ENCODE results near the gene PTCH1.

Gene PTCH1

GRCh38 chr9:95511952-95512708 is 4.6 kb downstream of the PTCH1 start:
- peak; percentile 18 to 23 for DNase-seq

GRCh38 chr9:95511616-95511931 is 5.2 kb downstream of the PTCH1 start:
- DNase-seq: no peak

- DNase-seq: peak; percentile 76 to 91
Observed at GRCh38 chr9:95510709-95511615, 5.8 kb downstream of the PTCH1 start.

DNA sequence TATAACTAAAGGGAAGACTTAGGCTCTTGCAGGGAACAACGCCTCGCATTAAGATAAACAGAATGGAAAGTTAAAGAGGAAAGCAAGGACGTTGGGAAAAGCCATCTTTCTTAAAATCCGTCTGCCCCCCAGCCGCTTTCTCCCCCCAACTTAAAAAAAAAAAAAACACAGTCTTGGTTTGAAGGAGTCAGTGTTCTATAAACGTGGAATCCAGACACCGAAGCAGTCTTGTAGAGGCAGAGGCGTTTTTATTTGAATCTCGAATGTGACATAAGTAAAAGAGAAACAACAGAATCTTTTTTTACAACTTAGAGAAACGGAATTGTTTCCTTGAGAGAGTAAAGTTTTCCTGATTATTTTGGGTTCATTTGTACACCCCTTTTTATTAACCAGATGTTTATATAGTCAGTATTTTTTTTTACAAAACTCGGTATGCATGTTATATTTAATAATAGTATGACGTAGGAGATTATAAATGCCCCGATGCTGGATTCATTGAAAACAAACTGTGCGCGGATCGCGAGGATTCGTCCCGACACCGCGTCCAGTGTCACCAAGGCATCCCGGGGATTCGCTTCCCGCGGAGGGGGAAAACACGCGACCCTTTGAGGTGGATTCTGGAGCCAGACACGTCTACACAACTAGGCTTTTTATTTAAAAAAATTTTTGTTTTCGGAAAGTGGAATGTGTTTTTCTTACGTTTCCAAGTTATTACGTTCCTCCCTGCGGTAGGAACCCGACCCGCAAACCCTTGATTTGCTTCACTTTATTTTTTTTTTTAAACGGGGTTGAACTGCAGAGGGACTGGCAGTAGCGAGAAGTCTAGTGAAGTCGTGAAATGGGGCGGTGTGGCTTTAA is 6.7 kb downstream of the PTCH1 start:
- DNase-seq: peak in 1 of 2 experiments; percentile 49

DNA sequence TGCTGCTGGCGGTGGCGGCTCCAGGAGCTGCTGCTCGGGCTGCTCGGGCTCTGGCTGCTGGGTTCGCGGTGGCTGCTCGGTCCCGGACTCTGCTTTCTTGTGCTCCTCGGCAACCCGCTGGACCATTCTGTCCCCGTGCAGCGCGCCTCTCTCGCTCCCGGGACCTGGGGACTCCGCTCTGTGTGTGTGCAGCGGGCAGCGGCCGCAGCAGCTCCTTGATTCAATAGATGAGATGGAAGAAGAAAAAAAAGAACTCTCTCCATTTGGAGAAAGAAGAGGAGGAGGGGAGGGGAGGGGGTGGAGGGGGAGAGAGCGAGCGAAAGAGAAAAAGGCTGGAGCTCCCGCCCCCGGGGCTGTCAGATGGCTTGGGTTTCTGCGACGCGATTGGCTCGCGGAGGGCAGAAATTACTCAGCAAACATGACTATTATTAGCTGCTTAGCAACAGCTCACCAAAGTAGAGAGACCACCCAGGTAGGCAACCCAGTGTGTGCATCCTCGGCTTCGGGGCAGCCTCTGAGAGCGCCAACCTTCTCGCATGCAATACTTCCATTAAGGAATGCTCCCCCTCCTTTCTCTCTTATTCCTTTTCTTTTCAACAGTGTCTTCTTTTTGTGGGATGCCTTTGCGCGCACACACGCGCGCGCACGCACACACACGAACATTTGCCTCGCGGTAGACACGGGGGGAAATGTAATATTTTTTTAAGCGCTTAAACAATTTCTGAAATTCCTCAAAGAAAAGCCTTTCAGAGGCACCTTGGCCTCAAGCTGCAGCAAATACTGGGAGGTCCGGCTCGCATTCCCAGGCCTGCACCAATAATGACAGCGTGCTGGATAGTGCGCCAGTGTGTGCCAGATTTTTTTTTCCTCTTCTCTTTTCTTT is 7.6 kb downstream of the PTCH1 start:
- DNase-seq: peak; percentile 33 to 89

DNA sequence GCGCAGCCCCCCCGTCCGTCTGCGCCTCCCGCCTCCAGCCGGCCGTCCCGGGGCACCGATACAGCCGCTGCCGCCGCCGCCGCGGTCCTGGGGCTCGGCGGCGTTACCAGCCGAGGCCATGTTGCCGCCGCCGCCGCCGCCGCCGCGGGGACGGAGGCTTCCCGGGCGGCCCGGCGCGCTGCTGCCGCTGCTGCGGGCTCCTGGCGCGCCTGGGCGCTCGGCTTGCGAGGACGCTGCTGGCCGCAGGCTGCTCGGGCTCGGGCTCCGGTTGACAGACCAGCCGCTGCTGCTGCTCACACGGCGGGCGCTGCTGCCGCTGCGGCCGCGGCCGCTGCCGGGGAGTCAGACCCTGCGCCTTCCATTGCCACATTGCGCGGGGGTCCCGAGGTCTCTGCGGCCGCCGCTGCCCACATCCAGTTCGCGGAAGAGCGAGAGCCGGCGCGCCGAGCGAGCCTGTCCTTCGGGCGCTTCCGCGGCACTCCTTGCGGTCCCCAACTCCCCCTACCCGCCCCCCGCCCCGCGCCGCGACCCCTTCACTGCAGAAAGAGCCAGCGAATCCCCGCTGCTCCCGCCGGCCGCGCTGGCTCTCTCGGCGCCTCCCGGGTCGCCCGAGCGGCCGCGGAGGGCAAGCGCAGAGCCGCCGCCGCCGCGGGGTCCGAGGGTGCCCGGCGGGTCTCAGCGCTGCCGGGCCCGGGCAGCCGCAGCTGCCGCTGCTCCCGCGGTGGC is 8.4 kb downstream of the PTCH1 start:
- no peak for DNase-seq

DNA sequence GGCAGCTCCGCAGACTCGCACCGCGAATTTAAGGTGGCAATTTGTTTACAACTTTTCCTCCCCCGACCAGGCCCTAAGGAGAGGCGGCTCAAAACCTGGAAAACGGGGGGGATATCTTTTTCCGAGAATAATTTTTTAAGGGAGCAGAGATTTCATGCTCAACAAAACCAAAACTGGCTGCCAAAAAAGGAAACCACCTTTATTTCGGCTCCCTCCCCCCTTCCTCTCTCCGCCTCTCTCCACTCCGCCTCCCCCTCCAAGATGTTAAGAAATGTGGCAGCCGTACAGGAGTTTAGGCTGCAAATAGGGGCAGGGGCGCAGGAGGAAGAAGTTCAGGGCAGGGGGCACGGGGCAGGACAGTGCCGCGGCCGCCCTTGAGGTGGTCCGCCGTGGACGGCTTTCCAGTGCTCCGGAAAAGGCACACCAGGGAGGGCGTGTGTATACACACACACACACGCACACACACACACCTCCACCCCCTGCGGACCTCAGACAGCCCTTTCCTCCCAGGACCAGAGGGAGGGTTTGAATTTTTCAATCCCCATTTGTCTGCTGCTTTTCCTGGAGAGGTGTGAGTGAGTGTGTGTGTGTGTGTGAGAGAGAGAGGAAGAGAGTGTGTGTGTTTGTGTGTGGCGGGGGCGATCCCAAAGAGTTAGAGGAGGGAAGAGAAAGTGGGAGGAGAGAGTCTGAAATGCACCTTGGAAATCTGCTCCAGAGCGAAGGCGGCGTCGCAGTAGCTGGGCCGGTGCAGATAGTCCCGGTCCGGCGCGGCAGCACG is 9.1 kb downstream of the PTCH1 start:
- DNase-seq: no peak

DNA sequence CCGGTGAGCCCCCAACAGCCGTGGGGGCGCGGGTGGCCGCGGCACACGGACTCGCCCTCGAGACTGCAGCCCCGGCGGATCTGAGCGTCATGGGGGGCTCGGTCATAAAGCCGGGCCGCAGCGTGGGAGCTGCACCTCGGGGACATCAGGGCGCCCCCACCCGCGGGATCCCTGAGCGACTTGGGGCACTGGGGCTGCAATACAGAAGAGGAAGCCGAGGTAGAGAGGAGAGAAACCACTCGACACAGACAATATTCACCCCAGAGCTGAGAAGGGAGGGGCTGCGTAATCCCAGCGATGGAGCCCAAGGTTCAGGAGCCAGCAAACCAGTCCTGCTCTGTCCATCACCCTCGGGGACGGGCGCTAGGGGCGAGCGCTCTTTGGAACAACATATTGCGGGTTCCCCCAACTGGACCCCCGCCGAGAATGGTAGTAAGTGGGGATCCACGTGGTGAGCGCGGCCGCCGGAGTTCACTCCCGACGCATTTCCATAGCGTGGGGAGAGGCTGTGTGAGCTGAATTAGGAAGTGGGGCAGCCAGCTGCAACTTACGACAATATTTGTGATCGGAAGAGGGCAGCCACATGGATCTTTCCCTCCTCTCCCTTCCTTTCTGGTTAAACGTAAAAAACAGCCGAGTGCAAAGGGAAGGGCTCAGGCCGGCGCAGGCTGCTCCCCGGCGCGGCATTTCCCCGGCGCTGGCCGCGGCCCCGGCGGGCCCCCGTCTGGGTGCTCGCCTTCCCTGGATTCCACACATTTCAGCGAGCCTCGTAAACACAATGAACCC is 9.9 kb downstream of the PTCH1 start:
- DNase-seq: peak in 1 of 2 experiments; percentile 14

DNA sequence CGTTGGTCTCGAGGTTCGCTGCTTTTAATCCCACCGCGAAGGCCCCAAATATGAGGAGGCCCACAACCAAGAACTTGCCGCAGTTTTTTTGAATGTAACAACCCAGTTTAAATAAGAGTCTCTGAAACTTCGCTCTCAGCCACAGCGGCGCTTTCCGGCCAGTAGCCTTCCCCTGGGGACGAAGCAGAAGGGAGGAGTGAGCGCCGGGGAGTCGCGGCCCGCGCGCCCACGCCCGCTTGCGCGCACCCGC is 10.4 kb downstream of the PTCH1 start:
- no peak for DNase-seq

- peak in 1 of 2 experiments; percentile 74 for DNase-seq
Observed at GRCh38 chr9:95505717-95506427, 10.9 kb downstream of the PTCH1 start.

GRCh38 chr9:95505072-95505716 is 11.6 kb downstream of the PTCH1 start:
- DNase-seq: no peak

DNA sequence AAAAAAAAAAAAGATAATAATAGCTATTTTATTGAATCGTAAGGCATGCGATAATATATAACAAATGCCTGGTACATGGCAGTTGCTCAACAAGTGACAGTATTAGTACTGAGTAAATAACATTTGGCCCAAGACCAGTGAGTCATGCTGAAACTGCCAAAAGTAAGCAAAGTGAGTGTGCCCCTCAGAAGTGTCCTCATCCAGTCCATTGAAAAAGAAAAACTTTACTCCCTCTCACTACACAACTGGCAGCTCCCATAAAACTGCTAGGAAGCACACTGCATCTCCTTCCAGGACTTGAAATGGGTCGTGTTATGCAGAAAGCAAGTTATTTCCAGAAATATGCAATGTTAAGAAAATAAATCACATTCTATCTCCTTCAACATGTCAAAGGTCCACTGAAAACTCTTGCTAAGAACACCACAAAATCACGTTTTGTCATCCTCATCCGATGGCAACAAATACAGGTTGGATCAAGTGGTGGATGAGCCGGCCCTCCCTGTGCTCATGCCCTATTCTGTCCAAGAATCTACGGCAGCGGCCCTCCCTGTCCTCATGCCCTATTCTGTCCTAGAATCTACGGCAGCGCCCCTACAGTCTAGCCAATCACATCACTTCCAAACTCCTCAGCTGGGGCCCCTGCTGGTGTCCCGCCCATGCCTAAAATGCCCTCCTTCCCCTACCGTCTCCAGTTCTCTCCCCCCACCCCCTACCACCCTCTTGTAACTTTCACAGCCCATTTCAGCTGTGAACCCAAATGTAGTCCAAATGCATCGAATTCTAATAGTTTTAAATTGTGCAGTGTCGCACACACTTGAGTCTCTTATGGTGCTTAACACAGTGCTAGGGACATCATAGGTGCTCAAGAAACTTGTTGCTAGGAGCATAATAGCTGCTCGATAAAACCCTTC is 12.5 kb downstream of the PTCH1 start:
- peak in 1 of 2 experiments; percentile 17 for DNase-seq

GRCh38 chr9:95503369-95503768 is 13.4 kb downstream of the PTCH1 start:
- no peak for DNase-seq

DNA sequence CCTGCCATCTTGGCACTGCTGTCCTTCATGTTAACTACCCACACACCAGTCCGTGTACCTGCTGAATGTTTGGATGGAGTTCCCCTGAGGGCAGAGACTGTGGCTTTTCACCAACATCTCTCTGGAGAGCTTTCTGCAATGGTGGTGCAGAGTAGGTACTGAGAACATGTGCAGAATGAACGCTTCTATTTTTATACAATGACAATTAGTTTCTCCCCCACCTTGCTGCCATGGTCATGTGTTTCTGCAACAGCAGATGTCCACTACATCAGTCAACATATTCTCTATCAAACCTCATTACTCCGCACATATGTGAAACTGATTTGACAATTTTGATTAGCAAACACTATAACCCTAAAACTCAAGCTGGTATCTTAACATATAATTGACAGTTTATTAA is 14.5 kb downstream of the PTCH1 start:
- DNase-seq: no peak

GRCh38 chr9:95499847-95500246 is 16.9 kb downstream of the PTCH1 start:
- DNase-seq: no peak

GRCh38 chr9:95499046-95499676 is 17.6 kb downstream of the PTCH1 start:
- no peak for DNase-seq

DNA sequence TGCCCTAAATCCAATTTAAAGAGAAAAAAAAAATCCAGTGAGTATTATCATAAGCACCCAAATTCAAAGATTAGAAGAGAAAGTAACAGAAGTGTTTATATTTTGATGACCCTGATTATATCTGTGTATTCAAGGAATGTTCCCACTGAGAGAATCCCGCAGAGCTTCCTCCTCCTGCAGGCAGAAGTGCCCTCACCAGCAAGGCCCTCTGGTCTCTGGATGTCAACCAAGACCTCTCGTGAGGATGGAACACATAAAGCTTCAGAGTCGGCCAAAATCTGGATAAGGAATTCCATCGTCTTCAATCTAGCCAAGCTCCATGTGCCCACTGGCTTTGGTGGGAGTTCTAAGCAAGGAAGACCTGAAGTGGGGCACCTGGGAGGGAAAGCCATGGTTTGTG is 18.1 kb downstream of the PTCH1 start:
- DNase-seq: no peak

Data from NCI-H446 (cell line).